Nephron (organoid): ENCODE data around the gene ECT2.
"Not testable (repeated sequence)": the region's sequence is repeated elsewhere in the genome, so short reads cannot be mapped to it uniquely, and the experiment has no call there.

ENCODE experiments used
- H3K27ac Mint-ChIP-seq, 3 experiments: 2 replicates each; pipeline ENCODE4 v1.8.0; 2020; ENCODE audit warnings: mixed read lengths in 3 of 3, mild to moderate bottlenecking in 2 of 3, moderate library complexity in 1 of 3
- H3K27me3 Mint-ChIP-seq: 2 replicates; pipeline ENCODE4 v1.8.0; 2021; ENCODE audit warnings: low read depth, mild to moderate bottlenecking, moderate library complexity, mixed read lengths
- H3K36me3 Mint-ChIP-seq: 2 replicates; pipeline ENCODE4 v1.8.0; 2020; ENCODE audit warnings: low read depth, mixed read lengths
- H3K4me1 Mint-ChIP-seq: 2 replicates; pipeline ENCODE4 v1.8.0; 2020; ENCODE audit warnings: mixed read lengths
- H3K4me3 Mint-ChIP-seq, 3 experiments: 2 replicates each; pipeline ENCODE4 v1.8.0; 2020; ENCODE audit warnings: mild to moderate bottlenecking in 3 of 3, mixed read lengths in 3 of 3, moderate library complexity in 2 of 3
- H3K9me3 Mint-ChIP-seq: 2 replicates; pipeline ENCODE4 v1.8.0; 2020; ENCODE audit warnings: mixed read lengths
- CTCF ChIP-seq, 3 experiments: fragments of 200-600 bp; sonication (generic); IDR thresholded peaks; one replicate each; pipeline ENCODE4 v1.5.0; 2021; ENCODE audit warnings: antibody characterized with exemption in 3 of 3; ENCODE audit not compliant: unreplicated experiment in 3 of 3

The ECT2 gene

GRCh38 chr3:172750368-172751174 is at the start of gene ECT2:
Gene ECT2 (plus strand): TSS chr3:172750726. CDS start chr3:172754531, 3,805 bp downstream.
- H3K27me3 Mint-ChIP-seq = no peaks in the 10 kb centered on the region
- H3K4me3 Mint-ChIP-seq = peak within 1 kb of the TSS; percentile 93 to 98 (median 96)
- peak within 1 kb of the TSS; percentile 83 to 91 (median 90) for H3K27ac Mint-ChIP-seq
- no peaks in the 10 kb centered on the region for H3K9me3 Mint-ChIP-seq
- TF ChIP-seq CTCF (IDR thresholded peaks at IDR 0.05; ENCODE audit: unreplicated experiment in 3 of 3) = peak; percentile 72 to 77 (median 74)
- peaks cover 18% of the 10 kb centered on the region for H3K4me1 Mint-ChIP-seq
- peaks cover 14% of the 10 kb centered on the region for H3K36me3 Mint-ChIP-seq

- H3K27me3 Mint-ChIP-seq = no peaks in the 10 kb centered on the region
- no peak for TF ChIP-seq CTCF (IDR thresholded peaks at IDR 0.05; ENCODE audit: unreplicated experiment in 3 of 3)
- no peak overlapping the region for H3K4me3 Mint-ChIP-seq
- H3K36me3 Mint-ChIP-seq = no peaks in the 10 kb centered on the region
- no peaks in the 10 kb centered on the region for H3K4me1 Mint-ChIP-seq
- H3K27ac Mint-ChIP-seq = no peak overlapping the region
- H3K9me3 Mint-ChIP-seq = no peaks in the 10 kb centered on the region
Observed at GRCh38 chr3:172700936-172701455, 49.5 kb upstream of the ECT2 start.

- TF ChIP-seq CTCF (IDR thresholded peaks at IDR 0.05; ENCODE audit: unreplicated experiment in 3 of 3) = no peak
- H3K36me3 Mint-ChIP-seq = no peaks in the 10 kb centered on the region
- no peaks in the 10 kb centered on the region for H3K9me3 Mint-ChIP-seq
- H3K4me1 Mint-ChIP-seq = no peaks in the 10 kb centered on the region
- no peak overlapping the region for H3K4me3 Mint-ChIP-seq
- no peaks in the 10 kb centered on the region for H3K27me3 Mint-ChIP-seq
- H3K27ac Mint-ChIP-seq = no peak overlapping the region
Observed at GRCh38 chr3:172701751-172702150, 48.8 kb upstream of the ECT2 start.

GRCh38 chr3:172702256-172702655 is 48.3 kb upstream of the ECT2 start:
- Mint-ChIP-seq H3K9me3 (no peaks in the 10 kb centered on the region), H3K27ac (no peak overlapping the region), H3K27me3 (no peaks in the 10 kb centered on the region), H3K4me1 (no peaks in the 10 kb centered on the region), H3K36me3 (no peaks in the 10 kb centered on the region), H3K4me3 (no peak overlapping the region)
- no peak for TF ChIP-seq CTCF (IDR thresholded peaks at IDR 0.05; ENCODE audit: unreplicated experiment in 3 of 3)

GRCh38 chr3:172702731-172703130 is 47.8 kb upstream of the ECT2 start:
- H3K9me3 Mint-ChIP-seq, H3K4me3 Mint-ChIP-seq, H3K27me3 Mint-ChIP-seq, H3K27ac Mint-ChIP-seq, H3K36me3 Mint-ChIP-seq, H3K4me1 Mint-ChIP-seq: not testable (repeated sequence)

- no peaks in the 10 kb centered on the region for H3K27me3 Mint-ChIP-seq
- no peak for TF ChIP-seq CTCF (IDR thresholded peaks at IDR 0.05; ENCODE audit: unreplicated experiment in 3 of 3)
- H3K27ac Mint-ChIP-seq = no peak overlapping the region
- H3K9me3 Mint-ChIP-seq = no peaks in the 10 kb centered on the region
- H3K4me3 Mint-ChIP-seq = no peak overlapping the region
- H3K36me3 Mint-ChIP-seq = no peaks in the 10 kb centered on the region
- H3K4me1 Mint-ChIP-seq = peaks cover 1% of the 10 kb centered on the region
Observed at GRCh38 chr3:172704001-172704400, 46.5 kb upstream of the ECT2 start.
